Nucleus accumbens (tissue), 56 donors: ENCODE measurements around the gene EP300.
"Not testable (repeated sequence)": the region's sequence is repeated elsewhere in the genome, so short reads cannot be mapped to it uniquely, and the experiment has no call there.

Experiments
- DNase-seq, 56 donors: peaks; one replicate each; lab custom pipeline; 2025; lab: John Stamatoyannopoulos, UW

Gene EP300

GRCh38 chr22:41092023-41092817, at the start of gene EP300:
EP300 (plus strand) TSS chr22:41092592; CDS start chr22:41093005, 413 bp downstream.
- DNase-seq: peak in 54 of 56 donors; percentile 11 to 82 (median 60)

GRCh38 chr22:41043722-41044121, 48.7 kb upstream of the EP300 start:
- no peak for DNase-seq

- DNase-seq: not testable (repeated sequence)
These were observed 46.8 kb upstream of the EP300 start for GRCh38 chr22:41045575-41045974.

DNA sequence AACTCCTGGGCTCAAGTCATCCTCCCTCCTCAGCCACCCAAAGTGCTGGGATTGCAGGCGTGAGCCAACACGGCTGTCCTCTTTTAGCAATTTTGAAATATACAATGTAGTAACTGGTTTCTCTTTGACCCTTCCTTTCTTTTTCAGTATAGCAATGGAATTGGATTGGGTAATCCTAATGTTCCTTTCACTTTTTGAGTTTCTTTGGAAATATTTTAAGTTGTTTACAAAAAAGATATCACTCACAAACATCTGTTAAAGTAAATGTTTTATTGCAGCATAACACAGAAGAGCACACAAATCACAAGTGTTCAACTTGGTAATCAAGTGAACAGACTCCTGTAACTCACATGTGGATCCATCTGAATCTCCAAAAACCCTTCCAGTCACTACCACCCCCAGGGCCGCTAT, 44.6 kb upstream of the EP300 start:
- DNase-seq: no peak

GRCh38 chr22:41048345-41048744, 44.0 kb upstream of the EP300 start:
- DNase-seq: not testable (repeated sequence)

GRCh38 chr22:41048791-41049717, 43.3 kb upstream of the EP300 start:
- peak in 35 of 56 donors; percentile 1 to 41 (median 12) for DNase-seq

DNA sequence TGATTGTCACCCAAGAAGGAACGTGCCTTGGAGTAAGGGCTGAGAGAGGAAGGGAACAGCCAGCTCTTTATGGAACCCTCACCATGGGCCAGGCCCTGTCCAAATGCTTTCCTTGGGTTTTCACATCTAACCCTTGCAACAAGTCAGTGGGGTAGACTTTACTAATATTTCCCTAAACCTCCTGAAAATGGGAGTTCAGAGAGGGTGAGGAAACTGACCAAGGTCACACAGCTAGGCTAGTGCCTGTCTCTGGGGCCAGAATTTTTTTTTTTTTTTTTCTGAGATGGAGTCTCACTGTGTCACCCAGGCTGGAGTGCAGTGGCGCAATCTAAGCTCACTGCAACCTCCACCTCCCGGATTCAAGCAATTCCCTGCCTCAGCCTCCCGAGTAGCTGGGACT, 42.6 kb upstream of the EP300 start:
- DNase-seq: not testable (repeated sequence)

- no peak for DNase-seq
These were observed 41.5 kb upstream of the EP300 start for GRCh38 chr22:41050883-41051282.

DNA sequence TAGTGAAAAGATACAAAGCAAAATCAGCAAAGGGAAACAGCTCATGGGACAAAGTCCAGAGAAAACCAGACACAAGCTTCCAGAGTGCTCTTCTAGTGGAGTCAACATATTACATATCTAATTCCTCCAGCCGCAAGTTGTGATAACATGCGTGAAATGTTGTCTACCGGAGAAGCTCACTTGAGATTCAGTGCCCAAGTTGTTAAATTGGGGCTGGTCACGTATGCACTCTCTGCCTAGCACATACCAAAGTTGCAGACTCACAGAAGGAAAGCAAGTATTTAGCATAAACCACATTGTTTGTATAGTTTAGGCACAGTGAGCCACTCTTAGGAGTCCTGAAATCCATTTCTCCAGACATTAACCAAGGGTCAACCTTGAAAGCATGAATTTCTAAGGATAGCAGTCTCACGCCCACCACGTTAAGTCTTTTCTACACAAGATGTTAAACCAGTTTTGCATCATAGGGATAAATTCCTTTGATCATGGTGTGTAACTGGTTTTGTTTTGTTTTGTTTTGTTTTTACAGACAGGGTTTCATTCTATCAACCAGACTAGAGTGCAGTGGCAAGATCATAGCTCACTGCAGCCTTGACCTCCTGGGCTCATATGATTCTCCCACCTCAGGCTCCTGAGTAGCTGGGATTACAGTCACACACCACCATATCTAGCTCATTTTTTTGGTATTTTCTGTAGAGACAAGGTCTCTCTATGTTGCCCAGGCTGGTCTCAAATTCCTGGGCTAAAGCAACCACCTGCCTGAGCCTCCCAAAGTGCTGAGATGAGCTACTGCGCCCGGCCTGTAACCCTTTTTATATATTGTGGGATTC, 39.5 kb upstream of the EP300 start:
- DNase-seq: no peak

- no peak for DNase-seq
These were observed 35.3 kb upstream of the EP300 start for GRCh38 chr22:41057076-41057475.

GRCh38 chr22:41062146-41062545, 30.2 kb upstream of the EP300 start:
- no peak for DNase-seq

DNA sequence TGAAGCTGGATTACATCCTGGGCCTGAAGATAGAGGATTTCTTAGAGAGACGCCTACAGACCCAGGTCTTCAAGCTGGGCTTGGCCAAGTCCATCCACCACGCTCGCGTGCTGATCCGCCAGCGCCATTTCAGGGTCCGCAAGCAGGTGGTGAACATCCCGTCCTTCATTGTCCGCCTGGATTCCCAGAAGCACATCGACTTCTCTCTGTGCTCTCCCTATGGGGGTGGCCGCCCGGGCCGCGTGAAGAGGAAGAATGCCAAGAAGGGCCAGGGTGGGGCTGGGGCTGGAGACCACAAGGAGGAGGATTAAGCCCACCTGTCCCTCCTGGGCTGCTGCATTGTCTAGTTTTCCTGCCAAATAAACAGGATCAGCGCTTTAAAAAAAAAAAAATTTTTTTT, 28.1 kb upstream of the EP300 start:
- DNase-seq: not testable (repeated sequence)

DNA sequence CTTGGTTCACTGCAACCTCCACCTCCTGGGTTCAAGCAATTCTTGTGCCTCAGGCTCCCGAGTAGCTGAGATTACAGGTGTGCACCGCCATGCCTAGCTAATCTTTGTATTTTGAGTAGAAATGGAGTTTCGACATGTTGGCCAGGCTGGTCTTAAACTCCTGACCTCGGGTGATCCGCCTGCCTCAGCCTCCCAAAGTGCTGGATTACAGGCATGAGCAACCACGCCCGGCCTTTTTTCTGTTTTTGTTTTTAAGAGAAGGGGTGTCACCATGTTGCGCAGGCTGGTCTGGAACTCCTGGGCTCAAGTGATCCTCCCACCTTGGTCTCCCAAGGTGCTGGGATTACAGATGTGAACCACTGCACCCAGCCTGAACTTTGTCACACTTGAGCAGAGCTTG, 26.1 kb upstream of the EP300 start:
- not testable (repeated sequence) for DNase-seq

DNA sequence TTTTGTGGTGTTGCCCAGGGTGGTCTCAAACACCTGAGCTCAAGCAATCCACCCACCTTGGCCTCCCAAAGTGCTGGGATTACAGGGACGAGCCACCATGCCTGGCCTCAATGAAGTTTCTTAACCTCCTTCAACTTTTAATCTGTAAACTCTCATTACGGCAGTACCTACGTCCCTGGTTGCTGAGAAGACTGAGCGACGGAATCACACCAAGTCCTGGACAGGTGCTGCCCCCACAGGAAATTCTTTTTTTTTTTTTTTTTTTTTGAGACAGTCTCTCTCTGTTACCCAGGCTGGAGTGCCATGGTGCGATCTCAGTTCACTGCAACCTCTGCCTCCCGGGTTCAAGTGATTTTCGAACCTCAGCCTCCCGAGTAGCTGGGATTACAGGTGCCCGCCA, 24.4 kb upstream of the EP300 start:
- not testable (repeated sequence) for DNase-seq

DNA sequence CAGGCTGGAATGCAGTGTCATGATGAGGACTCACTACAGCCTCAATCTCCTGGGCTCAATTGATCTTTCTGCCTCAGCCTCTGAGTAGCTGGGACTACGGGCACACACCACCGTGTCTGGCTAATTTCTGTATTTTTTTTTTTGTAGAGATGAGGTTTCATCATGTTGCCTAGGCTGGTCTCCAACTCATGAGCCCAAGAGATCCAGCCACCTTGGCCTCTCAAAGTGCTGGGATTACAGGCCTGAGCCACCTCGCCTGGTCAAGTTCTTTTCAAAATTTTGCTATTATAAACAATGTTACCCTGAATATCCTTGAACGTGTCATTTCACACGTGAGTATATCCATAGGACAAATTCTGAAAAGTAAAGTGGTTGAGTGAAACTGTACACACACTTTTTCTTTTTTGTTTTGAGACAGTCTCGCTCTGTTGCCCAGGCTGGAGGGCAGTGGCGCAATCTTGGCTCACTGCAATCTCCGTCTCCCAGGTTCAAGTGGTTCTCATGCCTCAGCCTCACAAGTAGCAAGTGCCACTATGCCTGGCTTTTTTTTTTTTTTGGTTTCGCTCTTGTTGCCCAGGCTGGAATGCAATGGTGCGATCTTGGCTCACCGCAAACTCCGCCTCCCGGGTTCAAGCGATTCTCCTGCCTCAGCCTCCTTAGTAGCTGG, 21.6 kb upstream of the EP300 start:
- DNase-seq: no peak

DNA sequence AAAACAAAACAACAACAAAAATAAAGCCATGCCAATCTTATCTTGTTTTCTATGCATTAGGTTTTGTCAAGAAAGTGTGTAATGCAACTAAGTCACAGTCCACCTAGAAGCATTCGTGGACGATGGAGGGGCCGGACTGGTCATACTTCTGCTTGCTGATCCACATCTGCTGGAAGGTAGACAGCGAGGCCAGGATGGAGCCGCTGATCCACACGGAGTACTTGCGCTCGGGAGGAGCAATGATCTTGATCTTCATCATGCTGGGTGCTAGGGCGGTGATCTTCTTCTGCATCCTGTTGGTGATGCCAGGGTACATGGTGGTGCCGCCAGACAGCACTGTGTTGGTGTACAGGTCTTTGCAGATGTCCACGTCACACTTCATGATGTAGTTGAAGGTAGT, 18.3 kb upstream of the EP300 start:
- DNase-seq: no peak

DNA sequence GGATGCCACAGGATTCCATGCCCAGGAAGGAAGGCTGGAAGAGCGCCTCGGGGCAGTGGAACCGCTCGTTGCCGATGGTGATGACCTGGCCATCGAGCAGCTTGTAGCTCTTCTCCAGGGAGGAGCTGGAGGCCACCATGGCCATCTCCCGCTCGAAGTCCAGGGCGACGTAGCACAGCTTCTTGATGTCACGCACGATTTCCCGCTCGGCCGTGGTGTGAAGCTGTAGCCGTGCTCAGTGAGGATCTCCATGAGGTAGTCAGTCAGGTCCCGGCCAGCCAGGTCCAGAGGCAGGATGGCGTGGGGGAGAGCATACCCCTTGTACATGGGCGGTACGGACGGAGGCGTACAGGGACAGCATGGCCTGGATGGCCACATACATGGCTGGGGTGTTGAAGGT, 17.9 kb upstream of the EP300 start:
- DNase-seq: no peak

- DNase-seq: no peak
These were observed 17.3 kb upstream of the EP300 start for GRCh38 chr22:41074941-41075710.

GRCh38 chr22:41075946-41076345, 16.4 kb upstream of the EP300 start:
- DNase-seq: no peak
